Calu3 (cell line): ENCODE results near the gene TEAD1. TPM values are rescaled to one million over a fixed set of nuclear protein-coding genes. Genes with fewer than 3 reads are reported as not detected.

ENCODE experiments used
- BruUV-seq: library from RNA; stranded (reverse); fragments of 400-500 nt; replicated peaks from 2 replicates; lab custom pipeline; 2021; lab: Mats Ljungman, UMichigan
- CTCF ChIA-PET: fragments of 300-600 bp; sonication (Branson Sonifier 250); formaldehyde crosslinking; loops from one replicate; lab custom pipeline; 2022; ENCODE audit warnings: antibody characterized with exemption; lab: Charles Lee
- DNase-seq: peaks from one replicate; pipeline ENCODE4 v3.0.0; 2022
- H3K27ac Mint-ChIP-seq: one replicate; pipeline ENCODE4 v1.8.0; 2022; ENCODE audit warnings: mixed read lengths; ENCODE audit not compliant: unreplicated experiment
- H3K27me3 Mint-ChIP-seq: one replicate; pipeline ENCODE4 v1.8.0; 2022; ENCODE audit warnings: mixed read lengths; ENCODE audit not compliant: unreplicated experiment
- H3K36me3 Mint-ChIP-seq: one replicate; pipeline ENCODE4 v1.8.0; 2022; ENCODE audit warnings: mild to moderate bottlenecking, moderate library complexity, mixed read lengths; ENCODE audit not compliant: insufficient read depth, unreplicated experiment
- H3K4me1 Mint-ChIP-seq: one replicate; pipeline ENCODE4 v1.8.0; 2022; ENCODE audit warnings: mild to moderate bottlenecking, low read depth, mixed read lengths; ENCODE audit not compliant: unreplicated experiment
- H3K4me3 Mint-ChIP-seq: one replicate; pipeline ENCODE4 v1.8.0; 2022; ENCODE audit warnings: mild to moderate bottlenecking, low read depth, moderate library complexity, mixed read lengths; ENCODE audit not compliant: unreplicated experiment
- H3K9me3 Mint-ChIP-seq: one replicate; pipeline ENCODE4 v1.8.0; 2022; ENCODE audit warnings: low read depth, mixed read lengths; ENCODE audit not compliant: unreplicated experiment
- intact Hi-C: fragments of 100-400 bp; cut with micrococcal nuclease; formaldehyde crosslinking; loops from one replicate; pipeline ENCODE4 v1.10.0; 2022; ENCODE audit not compliant: unreplicated experiment
- total RNA-seq: library from RNA; stranded (reverse); gene quantifications from 2 replicates; pipeline ENCODE4 v1.2.3, GENCODE V29; 2022
- TF ChIP-seq, protein P1 (sequence below): fragments of 200-600 bp; IDR thresholded peaks from one replicate; pipeline ENCODE4 v1.8.0; 2022; ENCODE audit warnings: antibody characterized with exemption; ENCODE audit not compliant: unreplicated experiment

The TEAD1 gene
- total RNA-seq, 1 experiment from 2014 or later: 104 TPM

DNA sequence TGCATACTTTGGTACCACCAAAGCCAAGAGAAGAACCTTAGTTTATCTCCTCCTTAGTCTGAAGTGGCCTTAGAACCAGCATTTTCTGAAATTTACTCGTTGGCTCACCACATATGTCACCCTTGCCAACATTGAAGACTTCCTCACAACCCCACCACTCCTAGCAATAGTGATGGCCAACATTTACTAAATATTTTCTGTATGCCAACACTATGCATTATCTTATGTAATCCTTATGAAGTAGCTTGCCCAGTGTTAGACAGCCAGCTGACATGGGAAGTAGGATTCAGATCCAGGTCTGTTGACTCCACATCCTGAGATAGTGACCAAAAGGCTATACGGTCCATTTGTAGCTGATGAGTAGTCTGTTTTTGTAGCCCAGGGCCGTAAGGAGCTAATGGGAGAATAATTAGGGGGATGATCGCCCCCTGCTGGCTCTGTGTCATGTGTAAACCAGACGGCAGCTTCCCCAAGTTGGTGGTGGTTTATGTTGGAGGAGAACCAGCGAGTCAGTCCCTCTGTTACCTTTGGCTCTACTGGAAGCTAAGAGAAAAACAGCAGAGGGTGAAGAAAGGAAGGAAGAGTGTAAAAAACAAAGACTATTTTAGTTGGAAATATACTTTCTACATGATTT lies 214.4 kb downstream of the TEAD1 start:
- no peaks in the 10 kb centered on the region for H3K4me1 Mint-ChIP-seq
- no peaks in the 10 kb centered on the region for H3K27me3 Mint-ChIP-seq
- H3K36me3 Mint-ChIP-seq: peaks cover 31% of the 10 kb centered on the region
- intact Hi-C loops: loop anchor here (2.0 to 10.0 kb wide), 5 partner anchors 61 to 558 kb away; no protein-coding TSS in a partner anchor
- BruUV-seq: no TSS peak
- H3K4me3 Mint-ChIP-seq: no peak overlapping the region
- H3K27ac Mint-ChIP-seq: peak overlapping the region; percentile 33
- CTCF ChIA-PET: interaction anchor here (0.5 to 1.8 kb wide), 19 partner anchors 24 to 600 kb away, joined by 3 to 13 read pairs (median 4); no protein-coding TSS in a partner anchor
- DNase-seq: peak; percentile 82
- no peaks in the 10 kb centered on the region for H3K9me3 Mint-ChIP-seq
- TF ChIP-seq, protein P1, sequence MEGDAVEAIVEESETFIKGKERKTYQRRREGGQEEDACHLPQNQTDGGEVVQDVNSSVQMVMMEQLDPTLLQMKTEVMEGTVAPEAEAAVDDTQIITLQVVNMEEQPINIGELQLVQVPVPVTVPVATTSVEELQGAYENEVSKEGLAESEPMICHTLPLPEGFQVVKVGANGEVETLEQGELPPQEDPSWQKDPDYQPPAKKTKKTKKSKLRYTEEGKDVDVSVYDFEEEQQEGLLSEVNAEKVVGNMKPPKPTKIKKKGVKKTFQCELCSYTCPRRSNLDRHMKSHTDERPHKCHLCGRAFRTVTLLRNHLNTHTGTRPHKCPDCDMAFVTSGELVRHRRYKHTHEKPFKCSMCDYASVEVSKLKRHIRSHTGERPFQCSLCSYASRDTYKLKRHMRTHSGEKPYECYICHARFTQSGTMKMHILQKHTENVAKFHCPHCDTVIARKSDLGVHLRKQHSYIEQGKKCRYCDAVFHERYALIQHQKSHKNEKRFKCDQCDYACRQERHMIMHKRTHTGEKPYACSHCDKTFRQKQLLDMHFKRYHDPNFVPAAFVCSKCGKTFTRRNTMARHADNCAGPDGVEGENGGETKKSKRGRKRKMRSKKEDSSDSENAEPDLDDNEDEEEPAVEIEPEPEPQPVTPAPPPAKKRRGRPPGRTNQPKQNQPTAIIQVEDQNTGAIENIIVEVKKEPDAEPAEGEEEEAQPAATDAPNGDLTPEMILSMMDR: peak; percentile 67

DNA sequence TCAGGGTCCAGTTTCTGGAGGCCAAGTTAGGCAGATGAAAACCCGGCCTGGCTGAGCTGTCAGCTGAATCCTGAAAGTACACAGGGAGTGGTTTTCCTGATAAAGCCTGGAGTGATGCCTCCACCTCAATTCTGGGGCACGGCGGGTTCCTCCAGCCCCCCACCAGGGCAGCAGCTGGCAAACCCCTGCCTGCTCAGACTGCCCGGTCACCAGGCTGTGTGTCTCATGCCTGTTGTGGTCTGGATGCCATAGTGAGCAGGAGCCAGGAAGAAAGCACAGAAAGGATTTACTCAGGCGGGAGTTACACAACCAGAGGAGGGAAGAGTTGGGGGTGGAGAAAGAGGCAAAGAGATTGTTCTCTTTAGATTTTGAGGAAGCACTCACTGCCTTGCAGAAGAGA lies 215.0 kb downstream of the TEAD1 start:
- BruUV-seq: no TSS peak
- intact Hi-C loops: loop anchor here (2.0 to 10.0 kb wide), 5 partner anchors 62 to 558 kb away; no protein-coding TSS in a partner anchor
- Mint-ChIP-seq H3K4me1 (no peaks in the 10 kb centered on the region), H3K27me3 (no peaks in the 10 kb centered on the region), H3K27ac (peak overlapping the region; percentile 33), H3K36me3 (peaks cover 30% of the 10 kb centered on the region), H3K4me3 (no peak overlapping the region), H3K9me3 (no peaks in the 10 kb centered on the region)
- no peak for DNase-seq
- CTCF ChIA-PET: interaction anchor here (0.5 to 1.8 kb wide), 17 partner anchors 24 to 601 kb away, joined by 3 to 13 read pairs (median 4); no protein-coding TSS in a partner anchor
- TF ChIP-seq, protein P1: no peak

DNA sequence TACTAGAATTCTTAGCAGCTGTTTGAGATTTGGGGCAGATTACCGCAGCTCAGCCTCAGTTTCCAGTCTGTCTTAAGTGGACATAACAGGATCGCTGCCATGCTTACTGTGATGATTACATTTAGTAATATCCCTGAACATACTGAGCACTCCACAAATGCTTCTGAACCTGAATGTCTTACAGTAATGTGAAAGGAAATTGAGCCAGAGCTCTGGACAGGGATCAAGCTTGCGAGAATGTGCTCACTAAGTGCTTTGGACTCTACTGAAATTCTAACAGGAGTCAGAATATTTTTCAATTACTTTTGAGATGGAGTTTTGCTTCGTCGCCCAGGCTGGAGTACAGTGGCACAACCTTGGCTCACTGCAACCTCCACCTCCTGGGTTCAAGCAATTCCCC lies 216.3 kb downstream of the TEAD1 start:
- DNase-seq: no peak
- BruUV-seq: no TSS peak
- peaks cover 19% of the 10 kb centered on the region for H3K36me3 Mint-ChIP-seq
- H3K4me1 Mint-ChIP-seq: no peaks in the 10 kb centered on the region
- intact Hi-C loops: loop anchor here (5.0 kb wide), 2 partner anchors 288 to 478 kb away; no protein-coding TSS in a partner anchor
- no peak overlapping the region for H3K27ac Mint-ChIP-seq
- no peaks in the 10 kb centered on the region for H3K9me3 Mint-ChIP-seq
- H3K27me3 Mint-ChIP-seq: no peaks in the 10 kb centered on the region
- CTCF ChIA-PET: no interaction called here
- no peak overlapping the region for H3K4me3 Mint-ChIP-seq
- TF ChIP-seq, protein P1: no peak

DNA sequence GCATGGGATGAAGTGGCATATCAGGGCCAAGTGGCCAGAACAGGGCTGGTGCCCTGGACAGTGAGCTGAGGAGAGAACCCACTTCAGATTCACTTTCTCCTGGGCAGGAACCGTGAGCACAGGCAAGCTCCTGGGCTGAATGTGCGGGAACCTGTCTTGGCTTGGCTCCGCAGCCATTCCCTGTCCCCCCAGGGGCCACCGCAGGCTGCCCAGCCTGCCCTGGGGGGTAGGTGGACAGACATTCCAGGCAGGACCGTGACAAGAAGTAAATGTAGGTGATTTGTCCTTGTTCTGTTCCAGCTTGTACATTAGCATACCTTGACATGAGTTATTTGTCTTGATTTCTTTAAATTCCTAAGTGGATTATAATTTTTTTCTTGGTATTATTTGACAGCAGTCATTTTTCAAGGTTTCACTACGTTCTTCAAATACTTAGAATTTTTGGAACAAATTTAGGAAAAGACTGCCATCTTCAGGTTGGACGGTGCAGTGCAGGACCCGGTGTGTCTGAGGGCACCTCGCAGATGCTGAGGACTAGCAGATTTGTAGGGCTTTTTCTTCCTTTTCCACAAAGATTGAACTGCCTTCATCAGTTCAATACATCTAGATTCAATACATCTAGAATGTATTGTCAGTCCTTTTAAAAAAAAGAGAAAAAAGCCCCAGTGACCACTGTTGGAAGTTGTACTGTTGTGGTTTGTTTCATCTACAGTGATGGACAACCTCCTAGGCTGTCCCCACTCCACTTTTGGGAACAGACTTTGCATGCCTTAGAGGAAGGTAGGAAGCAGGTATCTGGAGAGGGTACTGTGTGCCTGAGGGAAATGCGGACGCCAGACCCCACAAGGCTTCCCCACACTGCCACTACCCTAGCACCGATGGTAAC lies 219.8 kb downstream of the TEAD1 start:
- Mint-ChIP-seq H3K4me3 (no peak overlapping the region), H3K27me3 (no peaks in the 10 kb centered on the region), H3K27ac (no peak overlapping the region), H3K4me1 (no peaks in the 10 kb centered on the region), H3K36me3 (peaks cover 10% of the 10 kb centered on the region), H3K9me3 (no peaks in the 10 kb centered on the region)
- TF ChIP-seq, protein P1: peak; percentile 76
- CTCF ChIA-PET: no interaction called here
- peak; percentile 74 for DNase-seq
- intact Hi-C loops: loop anchor here (2.0 to 5.0 kb wide), 3 partner anchors 292 to 605 kb away; no protein-coding TSS in a partner anchor
- BruUV-seq: no TSS peak
